CD4-positive, alpha-beta T cell treated with Interleukin-21 for 1 hour (primary cell): Measurements from ENCODE around the gene ANKS3.
"Not testable (repeated sequence)": the region's sequence is repeated elsewhere in the genome, so short reads cannot be mapped to it uniquely, and the experiment has no call there.

ENCODE experiments used
- DNase-seq: peaks from one replicate; pipeline ENCODE4 v3.0.0-alpha.2; 2020

The ANKS3 gene

GRCh38 chr16:4754865-4755264 lies 20.8 kb upstream of the ANKS3 start:
- no peak for DNase-seq

- DNase-seq: no peak
Observed at GRCh38 chr16:4753227-4753626, 19.2 kb upstream of the ANKS3 start.

DNA sequence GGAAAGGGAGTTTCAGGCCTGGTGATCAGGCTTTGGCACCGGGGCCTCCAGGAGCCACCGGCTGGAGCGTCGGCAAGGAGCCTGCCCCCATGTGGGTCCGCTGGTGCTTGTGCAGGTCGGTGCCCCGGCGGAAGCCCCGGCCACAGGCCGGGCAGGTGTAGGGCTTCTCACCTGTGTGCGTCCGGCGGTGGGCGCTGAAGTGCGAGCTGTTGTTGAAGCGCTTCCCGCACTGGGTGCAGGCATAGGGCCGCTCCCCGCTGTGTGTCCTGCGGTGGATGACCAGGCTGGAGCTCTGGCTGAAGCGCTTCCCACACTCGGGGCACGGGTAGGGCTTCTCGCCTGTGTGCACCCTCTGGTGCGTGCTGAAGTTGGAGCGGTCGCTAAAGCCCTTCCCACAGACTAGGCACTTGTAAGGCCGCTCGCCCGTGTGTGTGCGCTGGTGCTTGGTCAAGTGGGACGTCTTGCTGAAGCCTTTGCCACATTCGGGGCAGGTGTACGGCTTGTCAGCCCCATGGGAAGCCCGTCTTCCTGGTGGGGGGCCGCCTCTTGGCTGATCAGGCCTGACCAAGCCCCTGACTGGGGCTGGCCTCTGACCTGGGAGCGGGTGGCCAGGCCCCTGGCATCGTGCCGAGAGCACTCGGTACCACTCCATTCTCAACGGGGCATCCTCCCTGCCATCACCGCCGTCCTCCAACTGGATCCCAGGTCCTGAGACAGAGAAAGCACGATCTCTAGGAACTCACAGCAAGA lies 18.5 kb upstream of the ANKS3 start:
- no peak for DNase-seq

DNA sequence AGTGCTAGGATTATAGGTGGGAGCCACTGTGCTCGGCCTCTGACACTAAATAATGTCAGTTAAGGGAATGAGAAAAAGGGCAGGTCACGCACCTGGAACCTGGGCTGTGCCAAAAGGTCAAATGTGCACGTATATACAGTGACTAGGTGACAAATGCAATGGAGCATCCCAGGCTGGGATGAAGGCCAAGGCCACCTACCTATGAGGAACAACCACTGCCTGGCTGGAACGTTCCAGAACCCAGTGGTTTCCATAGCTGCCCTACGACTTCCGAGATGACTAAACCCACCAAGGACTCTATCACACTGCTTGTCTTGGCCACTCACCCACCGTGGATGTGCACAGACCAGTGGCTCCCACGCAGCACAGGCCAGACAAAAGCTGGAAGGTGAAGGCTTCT lies 16.8 kb upstream of the ANKS3 start:
- no peak for DNase-seq

DNA sequence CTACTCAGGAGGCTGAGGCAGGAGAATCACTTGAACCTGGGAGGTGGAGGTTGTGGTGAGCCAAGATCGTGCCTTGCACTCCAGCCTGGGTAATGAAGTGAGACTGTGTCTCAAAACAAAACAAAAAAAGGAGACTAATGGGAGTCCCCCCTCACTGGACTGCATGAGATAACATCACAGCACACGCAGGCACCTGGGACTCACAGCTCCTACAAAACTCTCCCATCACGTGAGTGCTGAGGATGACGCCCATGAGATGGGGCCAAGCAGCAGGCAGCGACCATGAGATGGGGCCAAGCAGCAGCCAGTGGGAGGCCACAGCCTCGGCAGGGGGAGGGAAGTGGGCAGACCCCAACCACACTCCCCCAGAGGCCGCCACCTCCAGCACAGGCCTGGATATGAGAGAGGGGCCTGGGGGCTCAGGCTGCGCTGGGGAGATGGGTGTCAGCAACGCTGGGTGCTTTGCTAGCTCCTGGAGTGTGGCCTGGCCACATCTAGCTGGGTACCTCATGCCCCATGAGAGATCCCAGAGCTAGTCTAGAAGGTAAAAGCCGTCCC lies 15.7 kb upstream of the ANKS3 start:
- DNase-seq: no peak

DNA sequence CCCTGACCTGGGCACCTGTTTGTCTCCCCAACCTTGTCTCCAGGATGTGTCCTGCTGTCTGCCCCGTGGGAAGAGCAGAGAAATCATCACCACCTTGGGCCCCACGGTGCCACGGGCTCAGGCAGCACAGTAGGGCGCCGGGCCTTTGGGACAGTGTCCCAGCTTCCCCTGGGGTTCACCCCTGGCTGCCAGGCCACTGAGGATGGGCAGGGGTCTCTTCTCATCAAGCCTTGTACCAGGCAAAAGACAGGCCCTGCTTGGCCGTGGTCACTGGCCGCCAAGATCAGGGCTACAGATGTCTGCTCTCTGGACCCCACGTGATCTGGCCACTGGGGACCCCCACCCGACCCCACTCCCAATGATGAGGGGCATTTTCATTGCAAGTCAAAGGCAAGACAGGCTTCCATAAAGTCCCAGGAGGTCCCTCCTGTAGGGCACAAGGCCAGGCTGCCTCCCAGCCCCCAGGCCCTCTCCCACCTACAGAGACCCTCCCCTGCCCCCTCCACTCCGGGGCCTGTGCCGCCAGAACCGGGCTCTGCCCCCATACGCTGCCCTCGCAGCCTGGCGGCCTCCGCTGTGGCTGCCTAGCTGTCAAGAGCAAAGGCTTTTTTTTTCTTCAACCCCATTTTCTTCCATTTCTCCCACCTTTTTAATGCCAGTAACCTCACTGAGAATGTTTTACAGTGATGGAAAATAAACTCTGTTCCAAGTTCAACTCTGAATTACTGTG lies 14.8 kb upstream of the ANKS3 start:
- DNase-seq: no peak

DNA sequence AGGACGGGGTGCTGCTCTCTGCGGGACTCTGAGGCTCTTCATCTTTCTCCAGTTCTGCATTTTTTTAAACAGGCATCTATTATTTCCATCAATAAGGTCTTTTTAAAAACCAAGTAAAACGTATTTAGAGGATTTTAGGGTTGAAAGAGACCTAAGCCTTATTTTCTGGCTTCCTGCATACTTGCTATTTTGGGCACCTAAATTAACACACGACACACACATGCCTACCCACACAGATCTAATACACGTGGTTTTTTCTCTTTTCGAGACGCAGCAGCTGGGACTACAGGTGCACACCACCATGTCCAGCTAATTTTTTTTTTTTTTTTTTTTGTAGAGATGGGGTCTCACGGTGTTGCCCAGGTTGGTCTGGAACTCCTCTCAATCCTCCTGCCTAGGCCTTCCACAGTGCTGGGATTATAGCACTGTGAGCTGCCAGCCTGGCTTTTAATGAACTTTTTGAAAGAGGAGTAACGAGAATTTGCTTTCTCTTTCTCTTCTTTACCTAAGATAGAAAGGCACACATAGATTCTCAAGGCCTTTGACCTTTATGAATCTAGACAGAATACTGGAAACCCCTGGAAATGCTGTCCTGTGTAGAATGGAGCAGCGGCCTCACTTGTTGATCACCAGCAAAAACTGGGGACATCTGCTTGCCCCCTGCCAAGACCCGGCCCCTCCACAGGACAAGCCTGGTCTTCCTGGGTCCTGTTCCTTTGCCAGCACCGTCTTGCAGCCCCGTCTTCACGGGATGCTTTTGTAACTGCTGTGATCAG lies 14.0 kb upstream of the ANKS3 start:
- DNase-seq: no peak

- no peak for DNase-seq
Observed at GRCh38 chr16:4746991-4747574, 13.0 kb upstream of the ANKS3 start.

- DNase-seq: no peak
Observed at GRCh38 chr16:4746215-4746614, 12.1 kb upstream of the ANKS3 start.

- DNase-seq: no peak
Observed at GRCh38 chr16:4745274-4745569, 11.2 kb upstream of the ANKS3 start.

GRCh38 chr16:4744555-4745273 lies 10.6 kb upstream of the ANKS3 start:
- no peak for DNase-seq

- no peak for DNase-seq
Observed at GRCh38 chr16:4743226-4743878, 9.3 kb upstream of the ANKS3 start.

GRCh38 chr16:4738370-4738769 lies 4.3 kb upstream of the ANKS3 start:
- not testable (repeated sequence) for DNase-seq

- no peak for DNase-seq
Observed at GRCh38 chr16:4737545-4737944, 3.5 kb upstream of the ANKS3 start.

- DNase-seq: no peak
Observed at GRCh38 chr16:4736546-4736945, 2.5 kb upstream of the ANKS3 start.

DNA sequence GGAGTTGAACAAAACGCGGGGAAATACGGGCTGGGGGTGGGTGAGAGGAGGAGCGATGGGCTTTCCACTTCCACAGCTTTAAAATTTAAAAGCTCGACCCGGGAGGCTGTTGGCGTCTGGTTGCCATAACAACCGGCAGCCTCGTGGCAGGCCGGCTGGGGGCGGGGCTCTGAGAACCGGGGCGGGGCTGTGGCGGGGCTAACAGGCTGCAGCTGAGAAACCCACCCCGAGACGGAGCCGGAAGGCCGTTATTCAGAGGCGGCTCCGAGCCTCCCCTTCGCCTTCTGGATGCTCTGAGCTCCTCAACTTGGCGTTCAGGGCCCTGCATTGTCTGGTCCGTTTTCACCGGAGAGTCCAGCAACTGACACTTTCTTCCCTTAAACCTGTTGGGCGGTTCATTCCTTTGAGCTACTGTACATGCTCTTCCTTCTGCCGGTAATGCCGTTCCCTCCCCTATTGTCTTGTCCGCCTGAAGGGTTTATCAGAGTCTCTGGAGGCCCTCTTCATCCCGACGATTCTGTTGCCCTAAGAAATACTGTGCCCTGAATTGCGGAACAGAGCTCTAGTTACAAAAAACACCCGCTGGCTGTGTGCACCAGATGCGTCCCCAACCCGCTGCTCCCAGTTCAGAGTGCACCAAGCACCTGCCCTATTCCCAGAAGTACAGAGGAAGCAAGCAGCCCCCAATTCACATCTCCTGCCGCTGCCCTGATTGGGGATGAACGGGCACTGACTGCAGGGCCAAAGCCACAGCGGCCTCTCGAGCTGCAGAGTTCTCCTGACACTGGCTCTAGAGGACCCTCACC lies 862 bp upstream of the ANKS3 start:
- peak; percentile 94 for DNase-seq

- DNase-seq: no peak
Observed at GRCh38 chr16:4733747-4734062, 366 bp downstream of the ANKS3 start.

DNA sequence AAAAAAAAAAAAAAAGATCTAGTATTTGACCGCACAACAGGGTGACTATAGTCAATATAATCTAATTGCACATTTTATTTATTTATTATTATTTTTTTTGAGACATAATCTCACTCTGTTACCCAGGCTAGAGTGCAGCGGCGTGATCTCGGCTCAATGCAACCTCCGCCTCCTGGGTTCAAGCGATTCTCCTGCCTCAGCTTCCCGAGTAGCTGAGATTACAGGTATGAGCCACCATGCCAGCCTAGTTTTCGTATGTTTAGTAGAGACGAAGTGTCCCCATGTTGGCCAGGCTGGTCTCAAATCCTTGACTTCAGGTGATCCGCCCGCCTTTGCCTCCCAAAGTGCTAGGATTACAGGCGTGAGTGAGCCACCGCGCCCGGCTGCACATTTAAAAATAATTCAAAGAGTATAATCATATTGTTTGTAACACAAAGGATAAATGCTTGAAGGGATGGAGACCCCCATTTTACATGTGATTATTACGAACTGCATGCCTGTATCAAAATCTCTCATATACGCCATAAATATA lies 794 bp downstream of the ANKS3 start:
- no peak for DNase-seq

- DNase-seq: no peak
Observed at GRCh38 chr16:4729876-4730275, 4.2 kb downstream of the ANKS3 start.

DNA sequence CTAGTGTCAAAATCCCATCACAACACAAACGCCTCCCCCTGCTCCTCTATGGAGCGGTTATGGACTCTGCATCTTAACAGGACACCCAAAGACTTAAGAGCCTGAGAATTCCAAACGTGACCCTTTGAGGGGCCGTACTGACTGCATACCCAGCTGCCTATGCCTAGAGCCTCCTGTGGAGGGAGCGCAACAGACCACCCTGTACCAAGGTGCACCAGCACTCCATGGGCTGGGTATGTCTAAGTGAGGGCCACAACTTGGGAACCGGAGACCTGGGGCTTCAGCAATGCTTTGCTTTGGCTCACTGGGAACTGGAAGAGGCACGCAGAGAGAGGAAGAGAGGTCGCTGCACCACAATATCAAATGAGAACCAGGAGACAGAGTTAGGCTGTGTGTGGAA lies 5.4 kb downstream of the ANKS3 start:
- DNase-seq: no peak

- DNase-seq: no peak
Observed at GRCh38 chr16:4726616-4727015, 7.5 kb downstream of the ANKS3 start.
